Ovary (tissue), 3 donors: ENCODE results near the gene TAC4.

Experiments
- CTCF ChIP-seq, 3 donors: fragments of 450-650 bp in 2 of 3; fragments of 200-600 bp in 1 of 3; IDR thresholded peaks; one replicate each; pipeline versions ENCODE4 v1.5.1 to v1.8.0; 2016 to 2022; ENCODE audit warnings: antibody characterized with exemption in 3 of 3, mild to moderate bottlenecking in 1 of 3
- EP300 ChIP-seq: sonication (generic); formaldehyde crosslinking; IDR thresholded peaks from one replicate; pipeline ENCODE4 v1.6.1; 2017; ENCODE audit warnings: antibody characterized with exemption
- POLR2A ChIP-seq: fragments of 450-650 bp; IDR thresholded peaks from one replicate; pipeline ENCODE4 v1.6.1; 2017; ENCODE audit warnings: antibody characterized with exemption, mild to moderate bottlenecking, moderate library complexity
- donor health status: DM: no; HTN: no; CAD: no.

DNA sequence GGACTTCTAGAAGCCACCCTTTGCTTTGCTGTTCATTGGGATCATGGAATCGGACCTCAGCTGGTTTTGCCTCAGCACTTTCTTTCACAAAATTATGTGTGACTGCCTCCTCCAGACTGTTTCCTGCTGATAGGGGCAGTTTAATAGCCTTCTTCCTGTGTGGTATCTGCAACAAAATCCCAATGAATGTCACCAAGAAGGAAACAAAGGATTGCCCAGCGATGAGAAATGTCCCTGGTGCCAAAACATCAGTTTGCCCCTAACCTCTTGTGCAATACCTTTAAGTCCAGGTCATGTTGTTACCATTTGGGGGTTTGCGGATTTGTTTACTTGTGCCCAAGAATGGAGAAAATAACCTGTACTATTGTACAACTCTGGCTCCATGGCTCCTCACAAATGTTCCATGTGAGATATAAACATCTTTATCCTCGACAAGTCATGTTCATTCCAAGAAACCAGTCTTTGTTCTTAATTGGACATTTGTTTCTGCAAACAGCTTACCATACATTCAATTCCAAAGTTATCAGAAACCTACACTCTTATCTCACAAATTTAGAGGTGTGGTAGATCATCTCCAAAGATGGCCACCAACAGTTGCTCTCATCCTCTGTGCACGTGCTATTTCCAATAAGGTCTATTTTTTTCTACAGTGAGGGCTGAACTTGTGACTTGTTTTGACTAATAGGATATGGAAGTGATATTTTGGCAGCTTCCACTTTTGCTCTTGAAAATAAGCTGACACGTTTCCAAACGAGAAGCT, 14.8 kb downstream of the TAC4 start:
- TF ChIP-seq CTCF (IDR thresholded peaks at IDR 0.05) (no peak), EP300 (no peak), POLR2A (no peak)
